ENCODE data around the gene CDH2. TPM values are rescaled to one million over a fixed set of nuclear protein-coding genes. Genes with fewer than 3 reads are reported as not detected.

The CDH2 gene
- polyA plus RNA-seq, 1 donor from 2014 or later = 199 TPM

DNA sequence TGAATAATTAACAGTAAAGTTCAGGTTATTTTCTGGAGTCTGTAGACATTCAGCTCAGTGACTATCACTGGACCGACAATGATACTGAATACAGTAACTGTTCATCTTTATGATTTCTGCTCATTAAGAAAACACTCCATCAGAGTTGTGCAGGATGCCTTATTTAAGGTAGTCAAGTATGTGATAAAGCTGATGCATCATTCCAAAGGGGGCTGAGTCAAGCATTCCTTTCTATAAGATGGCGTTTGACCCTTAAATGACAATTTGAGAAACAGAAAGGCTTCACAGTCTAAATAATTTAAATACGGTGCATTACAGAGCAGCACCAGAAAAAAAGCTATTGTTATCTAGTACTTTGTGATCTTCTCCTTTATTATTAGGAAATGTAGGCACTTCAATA lies 131.1 kb downstream of the CDH2 start:
- no peak for TF ChIP-seq CTCF (IDR thresholded peaks at IDR 0.05; ENCODE audit: poor library complexity, severe bottlenecking)
- TF ChIP-seq EZH2 (IDR thresholded peaks at IDR 0.05; ENCODE audit: borderline replicate concordance, insufficient read depth, low read length, poor library complexity, severe bottlenecking) = no peak
- no peak for TF ChIP-seq RAD21 (conservative IDR thresholded peaks at IDR 0.05)
- no peak for TF ChIP-seq POLR2AphosphoS5 (IDR thresholded peaks at IDR 0.05)
- no peak for TF ChIP-seq TAF1 (IDR thresholded peaks at IDR 0.05; ENCODE audit: low read depth)
- TF ChIP-seq EP300 (conservative IDR thresholded peaks at IDR 0.05; ENCODE audit: poor library complexity, severe bottlenecking) = no peak
- TF ChIP-seq REST (IDR thresholded peaks at IDR 0.05; ENCODE audit: borderline replicate concordance) = no peak
- TF ChIP-seq MXI1 (conservative IDR thresholded peaks at IDR 0.05; ENCODE audit: poor library complexity, severe bottlenecking) = no peak
- no peak for TF ChIP-seq SMC3 (conservative IDR thresholded peaks at IDR 0.05; ENCODE audit: poor library complexity)
- no peaks in the 10 kb centered on the region for H3K27me3 ChIP-seq (ENCODE audit: insufficient read depth, low read depth, low read length)
- H3K9me3 ChIP-seq (ENCODE audit: low read length) = no peaks in the 10 kb centered on the region
- H2AFZ ChIP-seq (ENCODE audit: low read depth, low read length) = no peak overlapping the region
- no peak overlapping the region for H3K27ac ChIP-seq (ENCODE audit: low read length)
- H4K20me1 ChIP-seq (ENCODE audit: insufficient read depth) = peaks cover 3% of the 10 kb centered on the region
- peaks cover 93% of the 10 kb centered on the region for H3K79me2 ChIP-seq (replicated peaks; ENCODE audit: insufficient read depth, low read length)
- no peaks in the 10 kb centered on the region for H3F3A ChIP-seq (ENCODE audit: insufficient read depth, low read length, poor library complexity, severe bottlenecking)
- no peaks in the 10 kb centered on the region for H3K9me2 ChIP-seq (ENCODE audit: insufficient read depth, low read length)
- no peak overlapping the region for H3K9ac ChIP-seq (ENCODE audit: low read length)
- H3K4me2 ChIP-seq (ENCODE audit: low read length) = no peak overlapping the region
- H3K36me3 ChIP-seq (ENCODE audit: insufficient read depth, low read length) = no peaks in the 10 kb centered on the region
- no peak overlapping the region for H3K4me3 ChIP-seq (ENCODE audit: low read length)

- Histone ChIP-seq H3K27ac (ENCODE audit: low read length) (no peak overlapping the region), H3K27me3 (ENCODE audit: insufficient read depth, low read depth, low read length) (no peaks in the 10 kb centered on the region), H3K9me2 (ENCODE audit: insufficient read depth, low read length) (no peaks in the 10 kb centered on the region), H3K4me2 (ENCODE audit: low read length) (no peak overlapping the region), H3K36me3 (ENCODE audit: insufficient read depth, low read length) (no peaks in the 10 kb centered on the region), H2AFZ (ENCODE audit: low read depth, low read length) (no peak overlapping the region), H3K9ac (ENCODE audit: low read length) (no peak overlapping the region), H3K4me3 (ENCODE audit: low read length) (no peak overlapping the region), H4K20me1 (ENCODE audit: insufficient read depth) (peaks cover 3% of the 10 kb centered on the region), H3K79me2 (replicated peaks; ENCODE audit: insufficient read depth, low read length) (peaks cover 93% of the 10 kb centered on the region), H3K9me3 (ENCODE audit: low read length) (no peaks in the 10 kb centered on the region), H3F3A (ENCODE audit: insufficient read depth, low read length, poor library complexity, severe bottlenecking) (no peaks in the 10 kb centered on the region)
- TF ChIP-seq REST (IDR thresholded peaks at IDR 0.05; ENCODE audit: borderline replicate concordance) (no peak), POLR2AphosphoS5 (IDR thresholded peaks at IDR 0.05) (no peak), MXI1 (conservative IDR thresholded peaks at IDR 0.05; ENCODE audit: poor library complexity, severe bottlenecking) (no peak), TAF1 (IDR thresholded peaks at IDR 0.05; ENCODE audit: low read depth) (no peak), RAD21 (conservative IDR thresholded peaks at IDR 0.05) (no peak), EZH2 (IDR thresholded peaks at IDR 0.05; ENCODE audit: borderline replicate concordance, insufficient read depth, low read length, poor library complexity, severe bottlenecking) (no peak), SMC3 (conservative IDR thresholded peaks at IDR 0.05; ENCODE audit: poor library complexity) (no peak), EP300 (conservative IDR thresholded peaks at IDR 0.05; ENCODE audit: poor library complexity, severe bottlenecking) (no peak)
Measured at GRCh38 chr18:28045176-28045810, 131.6 kb downstream of the CDH2 start.
